B cell (primary cell): ENCODE data around the gene CCDC54. TPM values are rescaled to one million over a fixed set of nuclear protein-coding genes. Genes with fewer than 3 reads are reported as not detected.

Source experiments
- ATAC-seq: fragments of 200-7000 bp; cut with Tn5 transposase; one replicate; pipeline ENCODE4 v1.10.0; 2021; ENCODE audit warnings: low read depth, mild to moderate bottlenecking, moderate number of reproducible peaks, moderate library complexity
- CTCF ChIA-PET: fragments of 350-600 bp; sonication (Branson Sonifier 250); formaldehyde crosslinking; loops from one replicate; lab custom pipeline; 2021; ENCODE audit warnings: antibody characterized with exemption, inconsistent platforms; lab: Charles Lee
- POLR2A ChIA-PET: fragments of 350-600 bp; sonication (Branson Sonifier 250); formaldehyde crosslinking; loops from one replicate; lab custom pipeline; 2021; ENCODE audit warnings: antibody characterized with exemption; lab: Charles Lee
- DNase-seq: peaks from one replicate; pipeline ENCODE4 v3.0.0; 2013
- H2AFZ ChIP-seq: 2 replicates; pipeline ENCODE4 v1.6.1; 2012; ENCODE audit warnings: mild to moderate bottlenecking, low read depth, low read length; ENCODE audit not compliant: insufficient read depth, poor library complexity, severe bottlenecking
- H3K27ac ChIP-seq, 2 donors: 1 replicate in 1 of 2; 2 replicates in 1 of 2; pipeline ENCODE4 v1.5.1; 2012 to 2013; ENCODE audit warnings: low read length in 2 of 2, mild to moderate bottlenecking in 2 of 2, moderate library complexity in 1 of 2
- H3K27me3 ChIP-seq, 4 experiments: fragments of 200-600 bp in 1 of 4; sonication (generic) in 1 of 4; replicated peaks in 1 of 4; 1 replicate in 2 of 4; 2 replicates in 2 of 4; pipeline versions ENCODE4 v1.6.1 to v1.7.0; 2013 to 2016; ENCODE audit warnings: low read length in 3 of 4, mild to moderate bottlenecking in 2 of 4, mixed read lengths in 1 of 4, moderate library complexity in 1 of 4; ENCODE audit not compliant: insufficient read depth in 4 of 4, control insufficient read depth in 3 of 4; ENCODE audit errors: control extremely low read depth in 1 of 4
- H3K36me3 ChIP-seq, 2 experiments: replicated peaks in 1 of 2; 1 replicate in 1 of 2; 2 replicates in 1 of 2; pipeline versions ENCODE4 v1.6.1 to v1.7.1; 2013; ENCODE audit warnings: low read length in 1 of 2; ENCODE audit not compliant: insufficient read depth in 2 of 2, control insufficient read depth in 1 of 2; ENCODE audit errors: control extremely low read depth in 1 of 2, extremely low read depth in 1 of 2
- H3K4me1 ChIP-seq, 2 donors: fragments of 200-600 bp in 1 of 2; sonication (generic) in 1 of 2; 1 replicate in 1 of 2; 2 replicates in 1 of 2; pipeline versions ENCODE4 v1.5.1 to v1.6.1; 2013 to 2017; ENCODE audit warnings: low read length in 2 of 2; ENCODE audit not compliant: control insufficient read depth in 2 of 2, insufficient read depth in 2 of 2
- H3K4me2 ChIP-seq: replicated peaks from 2 replicates; pipeline ENCODE3; 2012; ENCODE audit warnings: mild to moderate bottlenecking, low read depth, low read length; ENCODE audit not compliant: poor library complexity, severe bottlenecking
- H3K4me3 ChIP-seq, 5 experiments: fragments of 200-600 bp in 1 of 5; sonication (generic) in 1 of 5; 1 replicate in 3 of 5; 2 replicates in 2 of 5; pipeline versions ENCODE4 v1.5.1 to v1.7.0; 2011 to 2016; ENCODE audit warnings: low read length in 4 of 5, mild to moderate bottlenecking in 4 of 5, low read depth in 2 of 5, control low read depth in 1 of 5, moderate library complexity in 1 of 5; ENCODE audit not compliant: insufficient read depth in 1 of 5; ENCODE audit errors: control extremely low read depth in 1 of 5, extremely low read depth in 1 of 5
- H3K79me2 ChIP-seq: fragments of 200-600 bp; sonication (generic); one replicate; pipeline ENCODE4 v1.6.0; 2016; ENCODE audit warnings: low read length; ENCODE audit not compliant: control insufficient read depth, insufficient read depth
- H3K9ac ChIP-seq: fragments of 200-600 bp; sonication (generic); 2 replicates; pipeline ENCODE4 v1.6.1; 2017; ENCODE audit warnings: mild to moderate bottlenecking, low read length, moderate library complexity
- H3K9me3 ChIP-seq, 3 donors: one replicate each; pipeline versions ENCODE4 v1.6.1 to v1.7.1; 2013; ENCODE audit warnings: low read length in 2 of 3; ENCODE audit not compliant: control insufficient read depth in 2 of 3, insufficient read depth in 1 of 3; ENCODE audit errors: control extremely low read depth in 1 of 3
- H4K20me1 ChIP-seq: 2 replicates; pipeline ENCODE4 v1.6.0; 2012; ENCODE audit warnings: mild to moderate bottlenecking, low read length; ENCODE audit not compliant: insufficient read depth, control insufficient read depth, poor library complexity, severe bottlenecking
- H3K27ac Mint-ChIP-seq: one replicate; pipeline ENCODE4 v1.8.0; 2021; ENCODE audit warnings: mixed read lengths
- H3K27me3 Mint-ChIP-seq: one replicate; pipeline ENCODE4 v1.8.0; 2021; ENCODE audit warnings: mixed read lengths
- H3K4me1 Mint-ChIP-seq: one replicate; pipeline ENCODE4 v1.8.0; 2021; ENCODE audit warnings: mixed read lengths
- H3K4me3 Mint-ChIP-seq: one replicate; pipeline ENCODE4 v1.8.0; 2021; ENCODE audit warnings: mixed read lengths
- H3K9me3 Mint-ChIP-seq: one replicate; pipeline ENCODE4 v1.8.0; 2022; ENCODE audit warnings: mixed read lengths; ENCODE audit not compliant: insufficient read depth
- EZH2 ChIP-seq: IDR thresholded peaks from 2 replicates; pipeline ENCODE4 v1.6.1; 2012; ENCODE audit warnings: borderline replicate concordance, low read depth, mild to moderate bottlenecking, moderate library complexity, low read length; ENCODE audit not compliant: insufficient read depth, poor library complexity, severe bottlenecking
- WGBS: methylation state at CpG from one replicate; pipeline ENCODE4 v1.1.5; 2013; ENCODE audit warnings: missing lambda C conversion rate; ENCODE audit not compliant: insufficient coverage; 5-methylcytosine and 5-hydroxymethylcytosine counted together
- intact Hi-C: fragments of 100-400 bp; cut with micrococcal nuclease; formaldehyde crosslinking; loops from one replicate; pipeline ENCODE4 v1.10.0; 2022
- polyA plus RNA-seq: library from polyadenylated mRNA; depleted of rRNA; stranded (reverse); fragments of >200 nt; gene quantifications from 2 replicates; pipeline ENCODE4 v1.2.3, GENCODE V29; 2012
- total RNA-seq, 2 donors: library from RNA; stranded (reverse); fragments of 120-200 nt in 1 of 2; gene quantifications; 1 replicate in 1 of 2; 2 replicates in 1 of 2; pipeline versions ENCODE4 v1.2.3 to v1.2.4, GENCODE V29; 2013 to 2022
- TF ChIP-seq, protein P1 (sequence below): fragments of 200-600 bp; IDR thresholded peaks from one replicate; pipeline ENCODE4 v1.8.0; 2022; ENCODE audit warnings: antibody characterized with exemption, mild to moderate bottlenecking

Gene CCDC54
- total and polyA plus RNA-seq, 2 donors (not counting 1 experiment from before 2014, with no cell fraction given): not detected

DNA sequence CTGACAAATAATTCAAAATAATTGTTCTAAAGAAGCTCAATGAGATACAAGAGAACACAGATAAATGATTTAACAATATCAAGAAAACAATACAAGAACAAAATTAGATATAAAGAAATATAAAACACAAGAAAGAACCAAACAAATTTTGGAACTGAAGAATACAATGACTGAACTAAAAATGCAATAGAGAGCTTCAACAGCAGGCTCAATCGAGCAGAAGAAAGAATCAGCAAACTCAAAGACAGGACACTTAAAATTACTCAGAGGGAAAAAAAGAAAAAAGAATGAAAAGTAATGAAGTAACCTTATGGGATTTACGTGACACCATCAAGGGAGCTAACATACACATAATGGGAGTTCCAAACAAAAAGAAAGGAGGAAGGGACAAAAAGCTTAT is 32.1 kb downstream of the CCDC54 start:
- Histone ChIP-seq H3K4me3 (no peak overlapping the region), H3K4me1 (no peaks in the 10 kb centered on the region), H3K9me3 (peaks cover 0 to 19% (median 10%) of the 10 kb centered on the region in 3 donors), H4K20me1 (no peaks in the 10 kb centered on the region), H3K4me2 (no peak overlapping the region), H2AFZ (no peak overlapping the region), H3K27me3 (no peaks in the 10 kb centered on the region), H3K79me2 (no peaks in the 10 kb centered on the region), H3K36me3 (no peaks in the 10 kb centered on the region), H3K9ac (no peak overlapping the region), H3K27ac (no peak overlapping the region)
- intact Hi-C loops: no loop called here
- Mint-ChIP-seq H3K9me3 (peaks cover 6% of the 10 kb centered on the region), H3K27me3 (no peaks in the 10 kb centered on the region), H3K4me1 (peaks cover 5% of the 10 kb centered on the region), H3K27ac (no peak overlapping the region), H3K4me3 (no peak overlapping the region)
- no peak for DNase-seq
- no peak for ATAC-seq
- POLR2A ChIA-PET: no interaction called here
- CTCF ChIA-PET: interaction anchor here (1.0 to 2.6 kb wide), 3 partner anchors 11 to 20 kb away, joined by 3 to 14 read pairs (median 3); no protein-coding TSS in a partner anchor
- no CpG with 5 or more reads among the region's 2 CpGs for WGBS
- TF ChIP-seq, protein P1, sequence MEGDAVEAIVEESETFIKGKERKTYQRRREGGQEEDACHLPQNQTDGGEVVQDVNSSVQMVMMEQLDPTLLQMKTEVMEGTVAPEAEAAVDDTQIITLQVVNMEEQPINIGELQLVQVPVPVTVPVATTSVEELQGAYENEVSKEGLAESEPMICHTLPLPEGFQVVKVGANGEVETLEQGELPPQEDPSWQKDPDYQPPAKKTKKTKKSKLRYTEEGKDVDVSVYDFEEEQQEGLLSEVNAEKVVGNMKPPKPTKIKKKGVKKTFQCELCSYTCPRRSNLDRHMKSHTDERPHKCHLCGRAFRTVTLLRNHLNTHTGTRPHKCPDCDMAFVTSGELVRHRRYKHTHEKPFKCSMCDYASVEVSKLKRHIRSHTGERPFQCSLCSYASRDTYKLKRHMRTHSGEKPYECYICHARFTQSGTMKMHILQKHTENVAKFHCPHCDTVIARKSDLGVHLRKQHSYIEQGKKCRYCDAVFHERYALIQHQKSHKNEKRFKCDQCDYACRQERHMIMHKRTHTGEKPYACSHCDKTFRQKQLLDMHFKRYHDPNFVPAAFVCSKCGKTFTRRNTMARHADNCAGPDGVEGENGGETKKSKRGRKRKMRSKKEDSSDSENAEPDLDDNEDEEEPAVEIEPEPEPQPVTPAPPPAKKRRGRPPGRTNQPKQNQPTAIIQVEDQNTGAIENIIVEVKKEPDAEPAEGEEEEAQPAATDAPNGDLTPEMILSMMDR: no peak

DNA sequence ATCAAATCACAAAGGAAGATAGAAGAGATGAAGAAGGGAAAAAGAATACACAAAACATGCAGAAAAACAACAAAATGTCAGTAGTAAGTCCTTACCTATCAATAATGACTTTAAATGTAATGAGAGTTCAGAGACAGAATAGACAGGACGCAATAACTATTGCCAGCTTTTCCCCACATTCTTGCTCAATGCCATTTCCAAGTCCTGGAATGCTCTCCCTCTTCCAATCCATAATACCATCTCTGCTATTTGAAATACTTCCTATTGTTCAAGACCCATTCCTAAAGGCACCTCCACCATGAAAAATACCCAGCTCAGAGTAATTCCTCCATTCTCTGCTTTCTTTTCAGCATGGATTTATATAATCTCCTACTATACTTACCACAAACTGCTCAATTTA is 33.4 kb downstream of the CCDC54 start:
- ChIA-PET CTCF (interaction anchor here (0.6 to 2.6 kb wide), 4 partner anchors 9 to 19 kb away, joined by 3 to 14 read pairs (median 4); no protein-coding TSS in a partner anchor), POLR2A (no interaction called here)
- Histone ChIP-seq H3K4me1 (no peaks in the 10 kb centered on the region), H3K4me3 (no peak overlapping the region), H3K27me3 (no peaks in the 10 kb centered on the region), H2AFZ (no peak overlapping the region), H3K4me2 (no peak overlapping the region), H3K9ac (no peak overlapping the region), H4K20me1 (no peaks in the 10 kb centered on the region), H3K9me3 (peaks cover 0 to 19% (median 10%) of the 10 kb centered on the region in 3 donors), H3K79me2 (no peaks in the 10 kb centered on the region), H3K36me3 (no peaks in the 10 kb centered on the region), H3K27ac (no peak overlapping the region)
- peaks cover 6% of the 10 kb centered on the region for H3K9me3 Mint-ChIP-seq
- intact Hi-C loops: no loop called here
- no peak for DNase-seq
- no peaks in the 10 kb centered on the region for H3K27me3 Mint-ChIP-seq
- no peak overlapping the region for H3K4me3 Mint-ChIP-seq
- H3K27ac Mint-ChIP-seq: no peak overlapping the region
- no peak for TF ChIP-seq EZH2
- TF ChIP-seq, protein P1: no peak
- no peak for ATAC-seq
- 83% methylated on average over 1 of the region's 1 CpG for WGBS
- H3K4me1 Mint-ChIP-seq: peaks cover 5% of the 10 kb centered on the region
